Left lung (tissue), 10 donors: ENCODE measurements around the gene GTF3C4. TPM values are rescaled to one million over a fixed set of nuclear protein-coding genes. Genes with fewer than 3 reads are reported as not detected.
A peak's percentile ranks its signal among the peaks of the same experiment; 100 is the strongest.

Source experiments
- ATAC-seq: fragments of 200-7000 bp; cut with Tn5 transposase; one replicate; pipeline ENCODE4 v1.9.1; 2020; ENCODE audit warnings: moderate library complexity
- DNase-seq, 4 donors: peaks; one replicate each; pipeline ENCODE4 v3.0.0-alpha.2; 2013 to 2020
- H3K27ac ChIP-seq, 2 donors: fragments of 200-600 bp; sonication (generic) in 1 of 2; one replicate each; pipeline versions ENCODE4 v1.5.0 to v1.8.0; 2020 to 2021
- H3K27me3 ChIP-seq, 2 donors: fragments of 200-600 bp; sonication (generic) in 1 of 2; one replicate each; pipeline versions ENCODE4 v1.5.0 to v1.8.0; 2020 to 2021
- H3K36me3 ChIP-seq, 2 donors: fragments of 200-600 bp; sonication (generic) in 1 of 2; one replicate each; pipeline versions ENCODE4 v1.5.0 to v1.8.0; 2020 to 2021
- H3K4me1 ChIP-seq, 2 donors: fragments of 200-600 bp; one replicate each; pipeline ENCODE4 v1.8.0; 2021
- H3K4me3 ChIP-seq, 2 donors: fragments of 200-600 bp; sonication (generic) in 1 of 2; one replicate each; pipeline versions ENCODE4 v1.5.0 to v1.8.0; 2020 to 2021; ENCODE audit warnings: mild to moderate bottlenecking in 1 of 2
- H3K9me3 ChIP-seq, 2 donors: fragments of 200-600 bp; sonication (generic) in 1 of 2; one replicate each; pipeline versions ENCODE4 v1.5.0 to v1.8.0; 2020 to 2021
- CTCF ChIP-seq, 2 donors: fragments of 200-600 bp; sonication (generic) in 1 of 2; IDR thresholded peaks; one replicate each; pipeline versions ENCODE4 v1.5.0 to v1.8.0; 2021; ENCODE audit warnings: antibody characterized with exemption in 2 of 2
- intact Hi-C, 2 donors: fragments of 100-400 bp; cut with DNase I; formaldehyde crosslinking; loops; one replicate each; pipeline versions ENCODE4 v1.11.2 to v1.14.2; 2022
- polyA plus RNA-seq, 6 donors: library from polyadenylated mRNA; unstranded; fragments of 120-200 nt; gene quantifications; one replicate each; pipeline ENCODE4 v1.2.1, GENCODE V29; 2013; ENCODE audit not compliant: insufficient read length in 6 of 6
- total RNA-seq, 2 donors: library from RNA; stranded (reverse); fragmentation: NEBNext Ultra II Directional; extraction: Animal tissue kit (Norgen Biotek cat#: 25700); gene quantifications; one replicate each; pipeline ENCODE4 v1.2.1, GENCODE V29; 2021
- donor health status: DM: no; HTN: yes; CAD: no.
- donor health status: DM: no; HTN: no; CAD: no.

The GTF3C4 gene
- total and polyA plus RNA-seq, 8 donors = 13.1 to 25.6 (median 23.8) TPM

GRCh38 chr9:132672413-132672690 lies 2.1 kb downstream of the GTF3C4 start:
- Histone ChIP-seq H3K27ac (no peak overlapping the region), H3K9me3 (no peaks in the 10 kb centered on the region), H3K4me3 (peak overlapping the region in 1 of 2 donors; percentile 83), H3K36me3 (no peaks in the 10 kb centered on the region), H3K27me3 (no peaks in the 10 kb centered on the region), H3K4me1 (peaks cover 20 to 60% of the 10 kb centered on the region in 2 donors)
- intact Hi-C loops = no loop called here
- TF ChIP-seq CTCF (IDR thresholded peaks at IDR 0.05) = no peak
- no peak for ATAC-seq
- no peak for DNase-seq

GRCh38 chr9:132673355-132673754 lies 3.1 kb downstream of the GTF3C4 start:
- intact Hi-C loops = no loop called here
- H3K27ac ChIP-seq = no peak overlapping the region
- DNase-seq = peak in 1 of 4 donors; percentile 21
- H3K4me3 ChIP-seq = no peak overlapping the region
- H3K9me3 ChIP-seq = no peaks in the 10 kb centered on the region
- no peak for TF ChIP-seq CTCF (IDR thresholded peaks at IDR 0.05)
- peaks cover 20 to 50% of the 10 kb centered on the region in 2 donors for H3K4me1 ChIP-seq
- no peak for ATAC-seq
- H3K27me3 ChIP-seq = no peaks in the 10 kb centered on the region
- peaks cover 0 to 7% of the 10 kb centered on the region in 2 donors for H3K36me3 ChIP-seq

GRCh38 chr9:132674485-132674884 lies 4.2 kb downstream of the GTF3C4 start:
- H3K9me3 ChIP-seq = no peaks in the 10 kb centered on the region
- no peaks in the 10 kb centered on the region for H3K27me3 ChIP-seq
- no peak overlapping the region for H3K4me3 ChIP-seq
- TF ChIP-seq CTCF (IDR thresholded peaks at IDR 0.05) = no peak
- H3K27ac ChIP-seq = no peak overlapping the region
- no peak for ATAC-seq
- intact Hi-C loops = no loop called here
- H3K36me3 ChIP-seq = peaks cover 0 to 18% of the 10 kb centered on the region in 2 donors
- DNase-seq = no peak
- H3K4me1 ChIP-seq = peaks cover 20 to 41% of the 10 kb centered on the region in 2 donors

- intact Hi-C loops = no loop called here
- DNase-seq = no peak
- peaks cover 0 to 38% of the 10 kb centered on the region in 2 donors for H3K36me3 ChIP-seq
- H3K27me3 ChIP-seq = no peaks in the 10 kb centered on the region
- no peak for TF ChIP-seq CTCF (IDR thresholded peaks at IDR 0.05)
- no peak overlapping the region for H3K27ac ChIP-seq
- ATAC-seq = no peak
- H3K4me1 ChIP-seq = peaks cover 9 to 19% of the 10 kb centered on the region in 2 donors
- no peaks in the 10 kb centered on the region for H3K9me3 ChIP-seq
- H3K4me3 ChIP-seq = no peak overlapping the region
Observed at GRCh38 chr9:132677976-132678375, 7.7 kb downstream of the GTF3C4 start.

- no peak overlapping the region for H3K4me3 ChIP-seq
- no peak for TF ChIP-seq CTCF (IDR thresholded peaks at IDR 0.05)
- peaks cover 0 to 6% of the 10 kb centered on the region in 2 donors for H3K4me1 ChIP-seq
- DNase-seq = no peak
- no peaks in the 10 kb centered on the region for H3K27me3 ChIP-seq
- no peak for ATAC-seq
- intact Hi-C loops = no loop called here
- no peak overlapping the region for H3K27ac ChIP-seq
- H3K36me3 ChIP-seq = peaks cover 0 to 58% of the 10 kb centered on the region in 2 donors
- H3K9me3 ChIP-seq = no peaks in the 10 kb centered on the region
Observed at GRCh38 chr9:132679946-132680625, 9.8 kb downstream of the GTF3C4 start.
